Activated CD4-positive, alpha-beta memory T cell treated with anti-CD3 and anti-CD28 coated beads, Interleukin-2, amount 10 ng/mL, durations not matched to agents 7 days and 5 days (primary cell): ENCODE data around the gene KCTD2. TPM values are rescaled to one million over a fixed set of nuclear protein-coding genes. Genes with fewer than 3 reads are reported as not detected.
A peak's percentile ranks its signal among the peaks of the same experiment; 100 is the strongest.
"Not testable (repeated sequence)": the region's sequence is repeated elsewhere in the genome, so short reads cannot be mapped to it uniquely, and the experiment has no call there.

Experiments used
- CTCF ChIA-PET: fragments of 350-600 bp; sonication (Branson Sonifier 250); formaldehyde crosslinking; loops from one replicate; lab custom pipeline; 2021; ENCODE audit warnings: antibody characterized with exemption, inconsistent platforms; lab: Charles Lee
- POLR2A ChIA-PET: fragments of 350-600 bp; sonication (Branson Sonifier 250); formaldehyde crosslinking; loops from one replicate; lab custom pipeline; 2021; ENCODE audit warnings: antibody characterized with exemption; lab: Charles Lee
- DNase-seq: peaks from one replicate; pipeline ENCODE4 v3.0.0-alpha.2; 2020
- H3K27ac Mint-ChIP-seq: one replicate; pipeline ENCODE4 v1.8.0; 2021; ENCODE audit warnings: mild to moderate bottlenecking, mixed read lengths
- H3K27me3 Mint-ChIP-seq: one replicate; pipeline ENCODE4 v1.8.0; 2021; ENCODE audit warnings: mixed read lengths
- H3K36me3 Mint-ChIP-seq: one replicate; pipeline ENCODE4 v1.8.0; 2021; ENCODE audit warnings: low read depth, mixed read lengths
- H3K4me1 Mint-ChIP-seq: one replicate; pipeline ENCODE4 v1.8.0; 2021; ENCODE audit warnings: mixed read lengths
- H3K4me3 Mint-ChIP-seq: one replicate; pipeline ENCODE4 v1.8.0; 2021; ENCODE audit warnings: mild to moderate bottlenecking, mixed read lengths
- H3K9me3 Mint-ChIP-seq: one replicate; pipeline ENCODE4 v1.8.0; 2021; ENCODE audit warnings: mixed read lengths
- total RNA-seq, 2 experiments: library from RNA; stranded (reverse); gene quantifications; one replicate each; pipeline ENCODE4 v1.2.3, GENCODE V29; 2021

Gene KCTD2
- total RNA-seq, 2 experiments from 2014 or later, result 24.2 to 24.9 TPM

- ChIA-PET POLR2A (interaction anchor here (2.1 kb wide), 1 partner anchor 17 kb away, joined by 8 read pairs; the partner anchor contains the start of gene SLC16A5), CTCF (interaction anchor here (1.0 to 1.2 kb wide), 4 partner anchors 11 to 120 kb away, joined by 3 to 4 read pairs (median 4); no protein-coding TSS in a partner anchor)
- H3K4me1 Mint-ChIP-seq, result peaks cover 20% of the 10 kb centered on the region
- H3K27ac Mint-ChIP-seq, H3K36me3 Mint-ChIP-seq, DNase-seq, H3K27me3 Mint-ChIP-seq, H3K4me3 Mint-ChIP-seq, H3K9me3 Mint-ChIP-seq: not testable (repeated sequence)
These were observed 24.6 kb downstream of the KCTD2 start for GRCh38 chr17:75071478-75072271.

GRCh38 chr17:75072909-75073308 is 25.9 kb downstream of the KCTD2 start:
- not testable (repeated sequence) for H3K27me3 Mint-ChIP-seq, H3K9me3 Mint-ChIP-seq, H3K36me3 Mint-ChIP-seq, H3K27ac Mint-ChIP-seq, H3K4me3 Mint-ChIP-seq, DNase-seq
- POLR2A ChIA-PET, result interaction anchor here (0.8 to 2.1 kb wide), 2 partner anchors 15 to 78 kb away, joined by 3 to 8 read pairs; partner anchors contain the start of gene SLC16A5
- CTCF ChIA-PET, result interaction anchor here (1.0 to 1.4 kb wide), 3 partner anchors 13 to 111 kb away, joined by 3 to 5 read pairs (median 4); no protein-coding TSS in a partner anchor
- peaks cover 21% of the 10 kb centered on the region for H3K4me1 Mint-ChIP-seq

- H3K4me3 Mint-ChIP-seq, result no peak overlapping the region
- no peaks in the 10 kb centered on the region for H3K9me3 Mint-ChIP-seq
- no peaks in the 10 kb centered on the region for H3K27me3 Mint-ChIP-seq
- no peaks in the 10 kb centered on the region for H3K36me3 Mint-ChIP-seq
- CTCF ChIA-PET, result interaction anchor here (1.3 to 1.6 kb wide), 3 partner anchors 14 to 112 kb away, joined by 3 to 7 read pairs (median 5); no protein-coding TSS in a partner anchor
- POLR2A ChIA-PET, result interaction anchor here (0.8 to 2.1 kb wide), 4 partner anchors 15 to 77 kb away, joined by 3 to 8 read pairs (median 4); partner anchors contain the start of gene SLC16A5
- DNase-seq, result no peak
- H3K27ac Mint-ChIP-seq, result no peak overlapping the region
- H3K4me1 Mint-ChIP-seq, result peaks cover 21% of the 10 kb centered on the region
These were observed 26.6 kb downstream of the KCTD2 start for GRCh38 chr17:75073618-75074047.

GRCh38 chr17:75074532-75074931 is 27.5 kb downstream of the KCTD2 start:
- no peak for DNase-seq
- Mint-ChIP-seq H3K9me3 (no peaks in the 10 kb centered on the region), H3K4me1 (peaks cover 27% of the 10 kb centered on the region), H3K4me3 (no peak overlapping the region), H3K27ac (no peak overlapping the region), H3K36me3 (no peaks in the 10 kb centered on the region), H3K27me3 (no peaks in the 10 kb centered on the region)
- POLR2A ChIA-PET, result interaction anchor here (1.5 kb wide), 1 partner anchor 38 kb away, joined by 4 read pairs; no protein-coding TSS in a partner anchor
- CTCF ChIA-PET, result interaction anchor here (1.6 kb wide), 1 partner anchor 40 kb away, joined by 7 read pairs; no protein-coding TSS in a partner anchor

GRCh38 chr17:75075597-75076336 is 28.7 kb downstream of the KCTD2 start:
- H3K36me3 Mint-ChIP-seq, result no peaks in the 10 kb centered on the region
- ChIA-PET CTCF (interaction anchor here (0.6 to 1.9 kb wide), 4 partner anchors 12 to 213 kb away, joined by 3 to 5 read pairs (median 4); partner anchors contain the start of gene SLC16A5), POLR2A (interaction anchor here (1.5 to 2.9 kb wide), 3 partner anchors 8 to 203 kb away, joined by 4 to 16 read pairs (median 8); partner anchors contain the start of genes FDXR and SLC16A5)
- no peak overlapping the region for H3K27ac Mint-ChIP-seq
- H3K9me3 Mint-ChIP-seq, result no peaks in the 10 kb centered on the region
- no peaks in the 10 kb centered on the region for H3K27me3 Mint-ChIP-seq
- DNase-seq, result no peak
- H3K4me3 Mint-ChIP-seq, result no peak overlapping the region
- peaks cover 29% of the 10 kb centered on the region for H3K4me1 Mint-ChIP-seq

- ChIA-PET CTCF (interaction anchor here (1.9 kb wide), 1 partner anchor 11 kb away, joined by 5 read pairs; the partner anchor contains the start of gene SLC16A5), POLR2A (interaction anchor here (0.8 to 2.9 kb wide), 3 partner anchors 9 to 41 kb away, joined by 3 to 16 read pairs (median 8); partner anchors contain the start of gene SLC16A5)
- no peak overlapping the region for H3K27ac Mint-ChIP-seq
- no peaks in the 10 kb centered on the region for H3K27me3 Mint-ChIP-seq
- no peaks in the 10 kb centered on the region for H3K9me3 Mint-ChIP-seq
- DNase-seq, result no peak
- H3K36me3 Mint-ChIP-seq, result no peaks in the 10 kb centered on the region
- H3K4me3 Mint-ChIP-seq, result peak overlapping the region; percentile 50
- H3K4me1 Mint-ChIP-seq, result peaks cover 29% of the 10 kb centered on the region
These were observed 30.1 kb downstream of the KCTD2 start for GRCh38 chr17:75077072-75077495.

- DNase-seq, result peak; percentile 66
- CTCF ChIA-PET, result interaction anchor here (0.7 to 1.9 kb wide), 3 partner anchors 11 to 245 kb away, joined by 3 to 5 read pairs (median 3); partner anchors contain the start of gene SLC16A5
- H3K4me1 Mint-ChIP-seq, result peaks cover 29% of the 10 kb centered on the region
- H3K36me3 Mint-ChIP-seq, result no peaks in the 10 kb centered on the region
- H3K4me3 Mint-ChIP-seq, result peak overlapping the region; percentile 50
- no peaks in the 10 kb centered on the region for H3K27me3 Mint-ChIP-seq
- H3K9me3 Mint-ChIP-seq, result no peaks in the 10 kb centered on the region
- POLR2A ChIA-PET, result interaction anchor here (0.7 to 2.9 kb wide), 7 partner anchors 8 to 185 kb away, joined by 3 to 16 read pairs (median 3); partner anchors contain the start of genes ATP5PD, KCTD2 and SLC16A5
- peak overlapping the region; percentile 52 for H3K27ac Mint-ChIP-seq
These were observed 30.7 kb downstream of the KCTD2 start for GRCh38 chr17:75077496-75078283.

GRCh38 chr17:75078284-75079022 is 31.4 kb downstream of the KCTD2 start:
- POLR2A ChIA-PET, result interaction anchor here (0.7 to 2.9 kb wide), 5 partner anchors 9 to 184 kb away, joined by 3 to 16 read pairs (median 3); partner anchors contain the start of genes ATP5PD, KCTD2 and SLC16A5
- Mint-ChIP-seq H3K4me3 (no peak overlapping the region), H3K4me1 (peaks cover 29% of the 10 kb centered on the region), H3K27me3 (no peaks in the 10 kb centered on the region), H3K36me3 (no peaks in the 10 kb centered on the region), H3K27ac (peak overlapping the region; percentile 16), H3K9me3 (no peaks in the 10 kb centered on the region)
- DNase-seq, result no peak
- CTCF ChIA-PET, result interaction anchor here (0.7 to 1.6 kb wide), 4 partner anchors 19 to 244 kb away, joined by 3 to 5 read pairs (median 4); no protein-coding TSS in a partner anchor

- H3K27ac Mint-ChIP-seq, result no peak overlapping the region
- no peaks in the 10 kb centered on the region for H3K9me3 Mint-ChIP-seq
- CTCF ChIA-PET, result interaction anchor here (1.2 to 1.6 kb wide), 2 partner anchors 19 to 31 kb away, joined by 4 to 5 read pairs; no protein-coding TSS in a partner anchor
- no peaks in the 10 kb centered on the region for H3K36me3 Mint-ChIP-seq
- H3K27me3 Mint-ChIP-seq, result no peaks in the 10 kb centered on the region
- no peak for DNase-seq
- no peak overlapping the region for H3K4me3 Mint-ChIP-seq
- peaks cover 33% of the 10 kb centered on the region for H3K4me1 Mint-ChIP-seq
- POLR2A ChIA-PET, result interaction anchor here (1.2 to 2.9 kb wide), 3 partner anchors 9 to 183 kb away, joined by 3 to 16 read pairs (median 3); partner anchors contain the start of genes ATP5PD, KCTD2 and SLC16A5
These were observed 32.0 kb downstream of the KCTD2 start for GRCh38 chr17:75079023-75079373.

GRCh38 chr17:75081611-75082540 is 34.9 kb downstream of the KCTD2 start:
- no peaks in the 10 kb centered on the region for H3K27me3 Mint-ChIP-seq
- H3K36me3 Mint-ChIP-seq, result no peaks in the 10 kb centered on the region
- DNase-seq, result no peak
- POLR2A ChIA-PET, result interaction anchor here (0.6 to 1.3 kb wide), 2 partner anchors 179 to 209 kb away, joined by 4 read pairs; partner anchors contain the start of gene FDXR
- H3K9me3 Mint-ChIP-seq, result no peaks in the 10 kb centered on the region
- H3K4me3 Mint-ChIP-seq, result no peak overlapping the region
- CTCF ChIA-PET, result interaction anchor here (1.6 to 1.9 kb wide), 2 partner anchors 12 to 32 kb away, joined by 4 to 6 read pairs; no protein-coding TSS in a partner anchor
- H3K27ac Mint-ChIP-seq, result no peak overlapping the region
- peaks cover 44% of the 10 kb centered on the region for H3K4me1 Mint-ChIP-seq
